Keratinocyte (primary cell): Measurements from ENCODE around the gene SYCN.

Experiments
- EZH2 ChIP-seq: IDR thresholded peaks from one replicate; pipeline ENCODE4 v1.6.1; 2012; ENCODE audit warnings: inconsistent platforms, mild to moderate bottlenecking, low read length, moderate library complexity
- TF ChIP-seq, protein P1 (sequence below), 3 experiments: IDR thresholded peaks in 1 of 3; conservative IDR thresholded peaks in 1 of 3; optimal IDR thresholded peaks in 1 of 3; 2 replicates in 2 of 3; 3 replicates in 1 of 3; pipeline versions ENCODE3 to v1.5.1; 2011; ENCODE audit warnings: low read length in 3 of 3, mild to moderate bottlenecking in 3 of 3, moderate library complexity in 2 of 3, control low read depth in 1 of 3, inconsistent platforms in 1 of 3; ENCODE audit not compliant: insufficient read depth in 2 of 3; ENCODE audit errors: extremely low read depth in 1 of 3

DNA sequence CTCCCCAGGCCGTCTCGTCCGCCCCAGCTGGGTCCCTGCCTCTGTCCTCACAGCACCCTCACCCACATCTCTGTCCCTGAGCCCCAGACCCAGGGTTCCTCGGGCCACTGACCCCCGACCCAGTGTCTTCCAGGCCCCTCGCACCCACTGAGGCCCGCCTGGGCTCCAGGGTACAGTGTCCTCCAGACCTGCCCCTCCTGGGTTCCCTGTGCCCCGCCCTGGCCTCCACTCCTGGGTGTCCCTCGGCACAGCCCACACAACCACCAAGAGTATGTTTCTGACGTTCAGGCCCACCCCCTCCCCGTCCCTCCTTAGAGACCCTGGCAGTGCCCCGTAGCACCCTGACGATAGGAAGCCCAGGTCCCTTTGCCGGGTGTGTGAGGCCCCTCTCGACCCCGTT is 29.9 kb downstream of the SYCN start:
- TF ChIP-seq EZH2 = no peak
- TF ChIP-seq, protein P1, sequence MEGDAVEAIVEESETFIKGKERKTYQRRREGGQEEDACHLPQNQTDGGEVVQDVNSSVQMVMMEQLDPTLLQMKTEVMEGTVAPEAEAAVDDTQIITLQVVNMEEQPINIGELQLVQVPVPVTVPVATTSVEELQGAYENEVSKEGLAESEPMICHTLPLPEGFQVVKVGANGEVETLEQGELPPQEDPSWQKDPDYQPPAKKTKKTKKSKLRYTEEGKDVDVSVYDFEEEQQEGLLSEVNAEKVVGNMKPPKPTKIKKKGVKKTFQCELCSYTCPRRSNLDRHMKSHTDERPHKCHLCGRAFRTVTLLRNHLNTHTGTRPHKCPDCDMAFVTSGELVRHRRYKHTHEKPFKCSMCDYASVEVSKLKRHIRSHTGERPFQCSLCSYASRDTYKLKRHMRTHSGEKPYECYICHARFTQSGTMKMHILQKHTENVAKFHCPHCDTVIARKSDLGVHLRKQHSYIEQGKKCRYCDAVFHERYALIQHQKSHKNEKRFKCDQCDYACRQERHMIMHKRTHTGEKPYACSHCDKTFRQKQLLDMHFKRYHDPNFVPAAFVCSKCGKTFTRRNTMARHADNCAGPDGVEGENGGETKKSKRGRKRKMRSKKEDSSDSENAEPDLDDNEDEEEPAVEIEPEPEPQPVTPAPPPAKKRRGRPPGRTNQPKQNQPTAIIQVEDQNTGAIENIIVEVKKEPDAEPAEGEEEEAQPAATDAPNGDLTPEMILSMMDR (optimal IDR thresholded peaks at IDR 0.05 in 1 of 3, IDR thresholded peaks at IDR 0.05 in 1 of 3, conservative IDR thresholded peaks at IDR 0.05 in 1 of 3; ENCODE audit: extremely low read depth in 1 of 3, insufficient read depth in 2 of 3, low read length in 3 of 3) = no peak
